Liver (tissue), 9 donors: ENCODE measurements around the gene PDGFB. TPM values are rescaled to one million over a fixed set of nuclear protein-coding genes. Genes with fewer than 3 reads are reported as not detected.

Source experiments
- DNase-seq: peaks from one replicate; pipeline ENCODE4 v3.0.0-alpha.2; 2017; ENCODE audit warnings: low spot score
- H3K27ac ChIP-seq, 2 donors: one replicate each; pipeline ENCODE4 v1.7.0; 2013; ENCODE audit warnings: inconsistent platforms in 2 of 2, low read length in 2 of 2, control low read depth in 1 of 2, low read depth in 1 of 2, mild to moderate bottlenecking in 1 of 2
- H3K27me3 ChIP-seq, 4 donors: one replicate each; pipeline versions ENCODE4 v1.6.1 to v1.7.0; 2013; ENCODE audit warnings: low read length in 3 of 4, inconsistent platforms in 1 of 4, mild to moderate bottlenecking in 1 of 4, moderate library complexity in 1 of 4; ENCODE audit not compliant: control insufficient read depth in 4 of 4, insufficient read depth in 4 of 4
- H3K36me3 ChIP-seq, 4 donors: one replicate each; pipeline versions ENCODE4 v1.6.1 to v1.7.0; 2013; ENCODE audit warnings: low read length in 3 of 4, mild to moderate bottlenecking in 3 of 4, low read depth in 1 of 4, moderate library complexity in 1 of 4; ENCODE audit not compliant: control insufficient read depth in 4 of 4, insufficient read depth in 3 of 4
- H3K4me1 ChIP-seq, 4 donors: one replicate each; pipeline versions ENCODE4 v1.6.1 to v1.7.0; 2013; ENCODE audit warnings: low read length in 3 of 4, mild to moderate bottlenecking in 3 of 4, moderate library complexity in 1 of 4; ENCODE audit not compliant: control insufficient read depth in 4 of 4, insufficient read depth in 4 of 4
- H3K4me3 ChIP-seq, 3 donors: one replicate each; pipeline versions ENCODE4 v1.6.1 to v1.7.0; 2013; ENCODE audit warnings: low read length in 3 of 3, control low read depth in 1 of 3, low read depth in 1 of 3, mild to moderate bottlenecking in 1 of 3
- H3K9ac ChIP-seq, 2 donors: one replicate each; pipeline ENCODE4 v1.7.0; 2013; ENCODE audit warnings: low read length in 2 of 2, mild to moderate bottlenecking in 2 of 2, moderate library complexity in 2 of 2, control low read depth in 1 of 2, low read depth in 1 of 2
- H3K9me3 ChIP-seq, 4 donors: one replicate each; pipeline versions ENCODE4 v1.6.1 to v1.7.0; 2013; ENCODE audit warnings: low read length in 3 of 4; ENCODE audit not compliant: control insufficient read depth in 4 of 4
- EGR1 ChIP-seq, 2 donors: IDR thresholded peaks; 2 replicates each; pipeline ENCODE4 v1.6.1; 2016 to 2018; ENCODE audit warnings: antibody characterized with exemption in 2 of 2, low read depth in 2 of 2
- FOXA1 ChIP-seq: IDR thresholded peaks from 2 replicates; pipeline ENCODE4 v1.6.1; 2016; ENCODE audit warnings: antibody characterized with exemption
- FOXA2 ChIP-seq: IDR thresholded peaks from 2 replicates; pipeline ENCODE4 v1.6.1; 2016; ENCODE audit warnings: antibody characterized with exemption
- GABPA ChIP-seq, 2 donors: IDR thresholded peaks in 1 of 2; conservative IDR thresholded peaks in 1 of 2; 2 replicates each; pipeline ENCODE4 v1.6.1; 2016; ENCODE audit warnings: antibody characterized with exemption in 2 of 2, mild to moderate bottlenecking in 1 of 2, moderate library complexity in 1 of 2
- HNF4A ChIP-seq, 2 donors: conservative IDR thresholded peaks; 2 replicates each; pipeline ENCODE4 v1.6.1; 2016; ENCODE audit warnings: antibody characterized with exemption in 2 of 2, mild to moderate bottlenecking in 2 of 2
- HNF4G ChIP-seq: IDR thresholded peaks from 2 replicates; pipeline ENCODE4 v1.6.1; 2016; ENCODE audit warnings: antibody characterized with exemption
- JUND ChIP-seq, 2 donors: IDR thresholded peaks; 2 replicates each; pipeline ENCODE4 v1.6.1; 2016; ENCODE audit warnings: antibody characterized with exemption in 2 of 2
- NR2F2 ChIP-seq: IDR thresholded peaks from 2 replicates; pipeline ENCODE4 v1.6.1; 2016; ENCODE audit warnings: antibody characterized with exemption
- RAD21 ChIP-seq, 2 donors: IDR thresholded peaks; 2 replicates each; pipeline ENCODE4 v1.6.1; 2016; ENCODE audit warnings: antibody characterized with exemption in 2 of 2, mild to moderate bottlenecking in 2 of 2
- RXRA ChIP-seq, 2 donors: IDR thresholded peaks; 2 replicates each; pipeline ENCODE4 v1.6.1; 2017 to 2018; ENCODE audit warnings: antibody characterized with exemption in 2 of 2, mild to moderate bottlenecking in 1 of 2
- SP1 ChIP-seq: IDR thresholded peaks from 2 replicates; pipeline ENCODE4 v1.6.1; 2018; ENCODE audit warnings: antibody characterized with exemption, mild to moderate bottlenecking
- TAF1 ChIP-seq: conservative IDR thresholded peaks from 2 replicates; pipeline ENCODE4 v1.6.1; 2016; ENCODE audit warnings: antibody characterized with exemption, mild to moderate bottlenecking
- YY1 ChIP-seq: IDR thresholded peaks from 2 replicates; pipeline ENCODE4 v1.6.1; 2016; ENCODE audit warnings: antibody characterized with exemption, mild to moderate bottlenecking
- WGBS: extraction: QIAGEN DNeasy Blood & Tissue Kit; methylation state at CpG from one replicate; pipeline ENCODE4 v1.1.7; 2013; 5-methylcytosine and 5-hydroxymethylcytosine counted together
- polyA plus RNA-seq, 2 donors: library from polyadenylated mRNA; stranded (reverse) in 1 of 2; unstranded in 1 of 2; fragments of 200-250 nt in 1 of 2; fragments of >200 nt in 1 of 2; fragmentation: Nextera tagmentation in 1 of 2; extraction: Ambion mirVana in 1 of 2; gene quantifications; one replicate each; pipeline versions ENCODE4 v1.2.1 to v1.2.3, GENCODE V29; 2013 to 2015
- total RNA-seq, 2 donors: library from RNA; depleted of rRNA; stranded (reverse); fragments of >200 nt; gene quantifications; one replicate each; pipeline ENCODE4 v1.2.3, GENCODE V29; 2014
- TF ChIP-seq, protein P1 (sequence below): IDR thresholded peaks from 2 replicates; pipeline ENCODE4 v1.6.1; 2016; ENCODE audit warnings: antibody characterized with exemption
- TF ChIP-seq, protein P2 (sequence below): IDR thresholded peaks from 2 replicates; pipeline ENCODE4 v1.6.1; 2016; ENCODE audit warnings: antibody characterized with exemption
- TF ChIP-seq, protein P3 (sequence below): IDR thresholded peaks from 2 replicates; pipeline ENCODE4 v1.6.1; 2016; ENCODE audit warnings: antibody characterized with exemption
- TF ChIP-seq, protein P4 (sequence below): IDR thresholded peaks from 2 replicates; pipeline ENCODE4 v1.6.1; 2016; ENCODE audit warnings: antibody characterized with exemption, mild to moderate bottlenecking
- TF ChIP-seq, protein P5 (sequence below): fragments of 150-350 bp; IDR thresholded peaks from 2 replicates; pipeline ENCODE4 v1.5.1; 2017; ENCODE audit warnings: improper control_type of control experiment, low read depth, low read length; ENCODE audit not compliant: missing input control
- donor health status: healthy.
- donor health status: healthy.
- donor health status: healthy.
- donor health status: healthy.
- donor health status: healthy.

Gene PDGFB
- total and polyA plus RNA-seq, 4 donors = 0.25 to 4.5 (median 1.7) TPM

DNA sequence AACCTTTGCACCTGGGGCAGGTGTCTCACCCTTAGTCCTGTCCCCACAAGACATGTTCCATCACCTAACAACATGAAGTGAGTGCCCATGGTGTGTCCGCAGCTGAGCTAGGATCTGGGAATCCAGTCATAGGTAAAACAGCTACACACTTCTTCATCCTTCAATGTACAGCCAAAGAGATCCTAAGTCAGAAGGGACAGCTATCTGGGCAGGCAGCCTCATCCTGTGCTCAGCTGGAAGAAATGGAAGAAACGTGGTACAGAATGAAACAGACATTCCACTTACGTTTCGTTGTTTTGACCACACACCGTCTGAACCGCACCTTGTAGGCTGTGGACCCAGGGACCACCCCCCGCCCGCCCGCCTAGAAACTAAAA is 30.8 kb downstream of the PDGFB start:
- no peaks in the 10 kb centered on the region for H3K27me3 ChIP-seq
- H3K9ac ChIP-seq = no peak overlapping the region
- H3K4me1 ChIP-seq = peaks cover 0 to 2% (median 0%) of the 10 kb centered on the region in 4 donors
- TF ChIP-seq EGR1 (IDR thresholded peaks at IDR 0.05; ENCODE audit: low read depth in 2 of 2) (no peak), FOXA1 (no peak), YY1 (no peak), TAF1 (no peak)
- TF ChIP-seq, protein P1, sequence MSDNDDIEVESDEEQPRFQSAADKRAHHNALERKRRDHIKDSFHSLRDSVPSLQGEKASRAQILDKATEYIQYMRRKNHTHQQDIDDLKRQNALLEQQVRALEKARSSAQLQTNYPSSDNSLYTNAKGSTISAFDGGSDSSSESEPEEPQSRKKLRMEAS = no peak
- no peak for DNase-seq
- no peak overlapping the region for H3K4me3 ChIP-seq
- no peaks in the 10 kb centered on the region for H3K9me3 ChIP-seq
- no peak overlapping the region for H3K27ac ChIP-seq
- 89% methylated on average over 9 of the region's 9 CpGs for WGBS
- peaks cover 0 to 1% (median 0%) of the 10 kb centered on the region in 4 donors for H3K36me3 ChIP-seq

DNA sequence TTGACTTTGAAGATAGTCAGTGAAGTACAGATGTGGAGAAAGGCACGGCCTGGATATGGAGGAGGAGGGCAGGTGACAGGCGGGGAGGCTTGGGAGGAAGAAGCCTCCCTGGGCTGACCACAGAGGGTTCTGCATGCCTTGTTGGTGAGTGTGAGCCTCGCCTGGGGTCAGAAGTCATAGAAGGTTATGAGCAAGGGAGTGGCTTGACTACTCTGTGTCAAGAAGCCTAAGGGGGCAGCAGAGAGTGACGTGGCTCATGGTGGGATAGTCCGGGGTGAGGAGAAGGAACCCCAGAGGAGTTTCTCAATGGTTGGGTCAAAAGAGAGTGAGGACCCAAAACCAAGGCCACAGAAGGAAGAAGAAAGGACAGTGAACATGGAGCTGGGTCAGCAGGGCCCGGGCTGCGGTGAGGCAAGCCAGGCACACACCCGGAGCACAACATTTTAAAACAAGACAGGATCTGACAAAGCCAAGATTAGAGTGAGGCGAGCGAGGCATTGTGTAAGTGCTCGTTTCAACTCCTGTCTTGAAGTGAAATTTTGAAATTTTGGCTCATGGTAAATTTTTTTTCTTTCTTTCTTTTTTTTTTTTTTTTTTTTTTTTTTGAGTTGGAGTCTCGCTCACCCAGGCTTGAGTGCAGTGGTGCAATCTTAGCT is 31.9 kb downstream of the PDGFB start:
- no peak overlapping the region for H3K27ac ChIP-seq

More for the DNA sequence above, 31.9 kb downstream of the PDGFB start:
- Histone ChIP-seq H3K9ac (no peak overlapping the region), H3K36me3 (peaks cover 0 to 1% (median 0%) of the 10 kb centered on the region in 4 donors), H3K27me3 (no peaks in the 10 kb centered on the region), H3K9me3 (no peaks in the 10 kb centered on the region), H3K4me3 (no peak overlapping the region), H3K4me1 (peaks cover 0 to 2% (median 0%) of the 10 kb centered on the region in 4 donors)
- DNase-seq = no peak
- WGBS = 86% methylated on average over 12 of the region's 12 CpGs
- TF ChIP-seq FOXA2 = no peak
- TF ChIP-seq HNF4A (conservative IDR thresholded peaks at IDR 0.05) = no peak
- no peak for TF ChIP-seq HNF4G
- TF ChIP-seq, protein P2, sequence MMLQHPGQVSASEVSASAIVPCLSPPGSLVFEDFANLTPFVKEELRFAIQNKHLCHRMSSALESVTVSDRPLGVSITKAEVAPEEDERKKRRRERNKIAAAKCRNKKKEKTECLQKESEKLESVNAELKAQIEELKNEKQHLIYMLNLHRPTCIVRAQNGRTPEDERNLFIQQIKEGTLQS = no peak
- TF ChIP-seq, protein P3, sequence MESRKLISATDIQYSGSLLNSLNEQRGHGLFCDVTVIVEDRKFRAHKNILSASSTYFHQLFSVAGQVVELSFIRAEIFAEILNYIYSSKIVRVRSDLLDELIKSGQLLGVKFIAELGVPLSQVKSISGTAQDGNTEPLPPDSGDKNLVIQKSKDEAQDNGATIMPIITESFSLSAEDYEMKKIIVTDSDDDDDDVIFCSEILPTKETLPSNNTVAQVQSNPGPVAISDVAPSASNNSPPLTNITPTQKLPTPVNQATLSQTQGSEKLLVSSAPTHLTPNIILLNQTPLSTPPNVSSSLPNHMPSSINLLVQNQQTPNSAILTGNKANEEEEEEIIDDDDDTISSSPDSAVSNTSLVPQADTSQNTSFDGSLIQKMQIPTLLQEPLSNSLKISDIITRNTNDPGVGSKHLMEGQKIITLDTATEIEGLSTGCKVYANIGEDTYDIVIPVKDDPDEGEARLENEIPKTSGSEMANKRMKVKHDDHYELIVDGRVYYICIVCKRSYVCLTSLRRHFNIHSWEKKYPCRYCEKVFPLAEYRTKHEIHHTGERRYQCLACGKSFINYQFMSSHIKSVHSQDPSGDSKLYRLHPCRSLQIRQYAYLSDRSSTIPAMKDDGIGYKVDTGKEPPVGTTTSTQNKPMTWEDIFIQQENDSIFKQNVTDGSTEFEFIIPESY = no peak
- TF ChIP-seq JUND (IDR thresholded peaks at IDR 0.05) = no peak
- TF ChIP-seq FOXA1 = no peak
- TF ChIP-seq RXRA (IDR thresholded peaks at IDR 0.05) = no peak
- TF ChIP-seq, protein P4, sequence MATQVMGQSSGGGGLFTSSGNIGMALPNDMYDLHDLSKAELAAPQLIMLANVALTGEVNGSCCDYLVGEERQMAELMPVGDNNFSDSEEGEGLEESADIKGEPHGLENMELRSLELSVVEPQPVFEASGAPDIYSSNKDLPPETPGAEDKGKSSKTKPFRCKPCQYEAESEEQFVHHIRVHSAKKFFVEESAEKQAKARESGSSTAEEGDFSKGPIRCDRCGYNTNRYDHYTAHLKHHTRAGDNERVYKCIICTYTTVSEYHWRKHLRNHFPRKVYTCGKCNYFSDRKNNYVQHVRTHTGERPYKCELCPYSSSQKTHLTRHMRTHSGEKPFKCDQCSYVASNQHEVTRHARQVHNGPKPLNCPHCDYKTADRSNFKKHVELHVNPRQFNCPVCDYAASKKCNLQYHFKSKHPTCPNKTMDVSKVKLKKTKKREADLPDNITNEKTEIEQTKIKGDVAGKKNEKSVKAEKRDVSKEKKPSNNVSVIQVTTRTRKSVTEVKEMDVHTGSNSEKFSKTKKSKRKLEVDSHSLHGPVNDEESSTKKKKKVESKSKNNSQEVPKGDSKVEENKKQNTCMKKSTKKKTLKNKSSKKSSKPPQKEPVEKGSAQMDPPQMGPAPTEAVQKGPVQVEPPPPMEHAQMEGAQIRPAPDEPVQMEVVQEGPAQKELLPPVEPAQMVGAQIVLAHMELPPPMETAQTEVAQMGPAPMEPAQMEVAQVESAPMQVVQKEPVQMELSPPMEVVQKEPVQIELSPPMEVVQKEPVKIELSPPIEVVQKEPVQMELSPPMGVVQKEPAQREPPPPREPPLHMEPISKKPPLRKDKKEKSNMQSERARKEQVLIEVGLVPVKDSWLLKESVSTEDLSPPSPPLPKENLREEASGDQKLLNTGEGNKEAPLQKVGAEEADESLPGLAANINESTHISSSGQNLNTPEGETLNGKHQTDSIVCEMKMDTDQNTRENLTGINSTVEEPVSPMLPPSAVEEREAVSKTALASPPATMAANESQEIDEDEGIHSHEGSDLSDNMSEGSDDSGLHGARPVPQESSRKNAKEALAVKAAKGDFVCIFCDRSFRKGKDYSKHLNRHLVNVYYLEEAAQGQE = no peak
- TF ChIP-seq TAF1 = no peak
- TF ChIP-seq GABPA (IDR thresholded peaks at IDR 0.05 in 1 of 2, conservative IDR thresholded peaks at IDR 0.05 in 1 of 2) = no peak
- TF ChIP-seq, protein P5, sequence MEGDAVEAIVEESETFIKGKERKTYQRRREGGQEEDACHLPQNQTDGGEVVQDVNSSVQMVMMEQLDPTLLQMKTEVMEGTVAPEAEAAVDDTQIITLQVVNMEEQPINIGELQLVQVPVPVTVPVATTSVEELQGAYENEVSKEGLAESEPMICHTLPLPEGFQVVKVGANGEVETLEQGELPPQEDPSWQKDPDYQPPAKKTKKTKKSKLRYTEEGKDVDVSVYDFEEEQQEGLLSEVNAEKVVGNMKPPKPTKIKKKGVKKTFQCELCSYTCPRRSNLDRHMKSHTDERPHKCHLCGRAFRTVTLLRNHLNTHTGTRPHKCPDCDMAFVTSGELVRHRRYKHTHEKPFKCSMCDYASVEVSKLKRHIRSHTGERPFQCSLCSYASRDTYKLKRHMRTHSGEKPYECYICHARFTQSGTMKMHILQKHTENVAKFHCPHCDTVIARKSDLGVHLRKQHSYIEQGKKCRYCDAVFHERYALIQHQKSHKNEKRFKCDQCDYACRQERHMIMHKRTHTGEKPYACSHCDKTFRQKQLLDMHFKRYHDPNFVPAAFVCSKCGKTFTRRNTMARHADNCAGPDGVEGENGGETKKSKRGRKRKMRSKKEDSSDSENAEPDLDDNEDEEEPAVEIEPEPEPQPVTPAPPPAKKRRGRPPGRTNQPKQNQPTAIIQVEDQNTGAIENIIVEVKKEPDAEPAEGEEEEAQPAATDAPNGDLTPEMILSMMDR = no peak
- TF ChIP-seq SP1 = no peak
- no peak for TF ChIP-seq YY1
- TF ChIP-seq, protein P1 = no peak
- TF ChIP-seq EGR1 (IDR thresholded peaks at IDR 0.05; ENCODE audit: low read depth in 2 of 2) = no peak
- no peak for TF ChIP-seq RAD21 (IDR thresholded peaks at IDR 0.05)
- no peak for TF ChIP-seq NR2F2
